ENCODE data around the gene MICOS13.

Gene MICOS13

DNA sequence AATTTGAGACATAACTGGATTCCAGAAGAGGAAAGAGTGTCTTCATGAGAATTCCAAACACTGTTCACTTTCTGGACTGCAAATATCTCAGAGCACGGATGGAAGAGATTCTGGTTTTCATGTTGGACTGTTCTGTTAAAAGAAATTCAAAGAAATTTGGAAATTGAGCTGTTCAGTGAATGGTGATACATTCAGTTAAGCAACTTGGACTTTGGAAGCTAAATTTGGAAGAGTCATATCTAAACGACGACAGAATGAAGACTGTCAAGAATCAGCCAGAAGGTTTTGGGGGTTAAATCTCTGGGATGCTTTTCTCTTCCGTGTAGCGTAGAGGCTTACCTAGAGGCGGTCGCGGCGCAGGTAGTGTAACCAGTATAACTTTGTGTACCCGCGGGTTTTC is 31.9 kb downstream of the MICOS13 start:
- TF ChIP-seq, protein P1, sequence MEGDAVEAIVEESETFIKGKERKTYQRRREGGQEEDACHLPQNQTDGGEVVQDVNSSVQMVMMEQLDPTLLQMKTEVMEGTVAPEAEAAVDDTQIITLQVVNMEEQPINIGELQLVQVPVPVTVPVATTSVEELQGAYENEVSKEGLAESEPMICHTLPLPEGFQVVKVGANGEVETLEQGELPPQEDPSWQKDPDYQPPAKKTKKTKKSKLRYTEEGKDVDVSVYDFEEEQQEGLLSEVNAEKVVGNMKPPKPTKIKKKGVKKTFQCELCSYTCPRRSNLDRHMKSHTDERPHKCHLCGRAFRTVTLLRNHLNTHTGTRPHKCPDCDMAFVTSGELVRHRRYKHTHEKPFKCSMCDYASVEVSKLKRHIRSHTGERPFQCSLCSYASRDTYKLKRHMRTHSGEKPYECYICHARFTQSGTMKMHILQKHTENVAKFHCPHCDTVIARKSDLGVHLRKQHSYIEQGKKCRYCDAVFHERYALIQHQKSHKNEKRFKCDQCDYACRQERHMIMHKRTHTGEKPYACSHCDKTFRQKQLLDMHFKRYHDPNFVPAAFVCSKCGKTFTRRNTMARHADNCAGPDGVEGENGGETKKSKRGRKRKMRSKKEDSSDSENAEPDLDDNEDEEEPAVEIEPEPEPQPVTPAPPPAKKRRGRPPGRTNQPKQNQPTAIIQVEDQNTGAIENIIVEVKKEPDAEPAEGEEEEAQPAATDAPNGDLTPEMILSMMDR (IDR thresholded peaks at IDR 0.05; ENCODE audit: insufficient read depth, low read depth, low read length, missing control alignments) = no peak
- DNase-seq (ENCODE audit: low read depth) = no peak
- H3K4me3 ChIP-seq (ENCODE audit: low read depth, low read length) = no peak overlapping the region

DNA sequence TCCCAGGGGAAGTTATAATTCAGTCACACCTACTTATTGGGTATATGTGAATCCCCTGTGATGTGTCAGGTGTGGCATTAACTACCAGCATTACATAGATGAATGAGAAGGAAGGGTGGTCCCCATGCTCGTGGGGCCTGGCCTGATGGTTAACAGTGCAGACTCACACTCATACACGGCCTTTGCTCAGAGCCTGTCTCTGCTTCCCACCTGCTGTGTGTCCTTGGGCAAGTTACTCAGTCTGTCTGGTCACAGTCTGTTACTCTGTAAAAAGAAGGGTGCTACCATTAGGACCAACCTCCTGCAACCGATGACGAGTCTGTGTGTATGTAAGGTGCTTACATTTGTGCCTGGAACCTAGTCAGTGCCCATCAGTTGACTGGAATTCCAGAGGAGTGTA is 33.6 kb downstream of the MICOS13 start:
- no peak overlapping the region for H3K4me3 ChIP-seq (ENCODE audit: low read depth, low read length)
- no peak for DNase-seq (ENCODE audit: low read depth)
- TF ChIP-seq, protein P1 (IDR thresholded peaks at IDR 0.05; ENCODE audit: insufficient read depth, low read depth, low read length, missing control alignments) = no peak

DNA sequence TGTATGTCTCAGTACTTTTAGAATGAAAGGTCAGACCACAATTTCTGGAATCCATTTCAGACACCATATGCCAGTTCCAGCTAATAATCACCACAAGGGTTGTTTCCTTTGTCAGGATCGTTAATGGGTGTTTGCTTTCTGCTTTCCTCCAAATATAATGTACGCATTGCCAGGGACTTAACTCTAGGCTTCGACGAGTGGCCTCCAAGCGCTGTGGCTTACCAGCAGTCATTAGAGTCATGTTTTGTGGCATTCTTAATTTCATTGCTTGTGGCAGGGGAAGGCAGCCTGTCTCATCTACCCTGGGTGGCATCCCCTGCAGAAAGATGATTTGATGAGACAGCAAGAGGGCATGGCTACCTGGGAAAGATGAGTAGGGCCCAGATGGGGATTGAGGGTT is 34.9 kb downstream of the MICOS13 start:
- no peak overlapping the region for H3K4me3 ChIP-seq (ENCODE audit: low read depth, low read length)
- TF ChIP-seq, protein P1 (IDR thresholded peaks at IDR 0.05; ENCODE audit: insufficient read depth, low read depth, low read length, missing control alignments) = no peak
- no peak for DNase-seq (ENCODE audit: low read depth)

DNA sequence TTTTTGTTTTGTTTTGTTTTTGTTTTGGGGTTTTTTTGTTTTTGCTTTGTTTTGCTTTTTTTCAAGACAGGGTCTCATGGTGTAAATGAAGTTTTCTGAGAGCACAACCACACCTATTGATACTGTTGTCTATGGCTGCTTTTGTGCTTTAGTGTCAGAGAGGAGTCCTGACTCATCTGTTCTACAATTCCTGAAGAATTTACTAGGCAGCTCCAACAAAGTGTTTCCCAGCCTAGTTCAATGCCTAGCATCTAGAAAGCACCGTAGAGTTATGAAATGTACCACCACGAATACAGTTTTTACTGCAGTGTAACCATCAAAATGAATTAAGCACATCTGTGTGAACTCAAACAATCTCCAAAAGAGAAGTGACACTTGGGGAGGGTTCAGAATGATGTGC is 36.3 kb downstream of the MICOS13 start:
- no peak overlapping the region for H3K4me3 ChIP-seq (ENCODE audit: low read depth, low read length)
- TF ChIP-seq, protein P1 (IDR thresholded peaks at IDR 0.05; ENCODE audit: insufficient read depth, low read depth, low read length, missing control alignments) = no peak
- DNase-seq (ENCODE audit: low read depth) = no peak

DNA sequence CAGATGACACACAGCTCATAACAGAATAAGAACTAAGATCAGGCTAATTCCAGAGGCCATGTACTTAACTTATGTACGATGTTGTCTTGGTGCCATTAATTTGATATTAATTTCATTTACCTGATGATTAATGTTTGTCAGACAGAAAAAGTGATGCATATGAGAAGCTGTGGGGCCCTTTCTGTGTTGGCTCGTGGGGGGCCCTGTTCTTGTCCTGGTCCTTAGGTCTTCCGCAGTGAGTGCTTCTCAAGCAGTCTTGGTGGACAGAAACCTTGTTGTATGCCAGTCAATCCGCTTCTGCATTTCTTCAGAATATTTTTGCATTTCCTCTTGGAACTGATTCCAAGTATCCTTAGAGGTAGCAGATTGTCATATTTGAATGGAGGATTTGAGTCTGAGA is 37.3 kb downstream of the MICOS13 start:
- H3K4me3 ChIP-seq (ENCODE audit: low read depth, low read length) = no peak overlapping the region
- TF ChIP-seq, protein P1 (IDR thresholded peaks at IDR 0.05; ENCODE audit: insufficient read depth, low read depth, low read length, missing control alignments) = no peak
- DNase-seq (ENCODE audit: low read depth) = no peak

DNA sequence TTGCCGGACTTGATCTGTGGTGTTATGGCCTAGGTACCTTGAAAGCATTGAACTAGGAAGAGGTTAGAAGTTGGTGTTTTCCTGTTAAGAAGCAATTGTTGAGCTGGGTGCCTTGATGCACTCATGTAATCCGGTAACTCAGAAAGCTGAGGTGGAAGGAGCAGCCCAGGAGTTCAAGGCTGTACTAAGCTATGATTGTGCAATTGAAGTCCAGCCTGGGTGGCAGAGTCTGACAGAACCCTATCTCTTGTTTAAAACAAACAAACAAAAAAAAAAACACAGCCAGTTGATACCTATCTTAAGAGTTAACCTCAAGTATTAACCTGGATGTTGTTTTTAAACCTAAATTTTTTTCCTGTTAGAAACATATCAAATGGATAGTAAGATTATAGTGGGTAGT is 38.1 kb downstream of the MICOS13 start:
- TF ChIP-seq, protein P1 (IDR thresholded peaks at IDR 0.05; ENCODE audit: insufficient read depth, low read depth, low read length, missing control alignments) = no peak

DNA sequence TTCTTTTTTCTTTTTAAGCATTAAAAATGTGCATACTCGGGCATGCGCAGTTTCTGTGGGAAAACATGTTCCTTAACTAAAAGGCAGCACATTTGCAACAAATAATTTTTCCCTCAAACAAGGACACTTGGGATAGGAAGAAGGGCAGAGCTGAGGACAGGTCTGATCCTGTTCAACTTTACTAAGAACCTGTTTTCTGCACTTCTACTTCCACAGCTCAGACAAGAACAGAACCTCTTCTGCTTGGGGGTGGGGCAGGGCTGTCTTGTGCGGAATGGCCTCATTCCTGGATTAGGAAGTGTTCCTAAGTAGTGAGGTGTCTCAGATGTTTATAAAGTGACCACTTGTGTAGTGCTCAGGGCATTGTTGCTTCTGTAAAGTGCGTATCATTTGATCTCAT is 39.1 kb downstream of the MICOS13 start:
- no peak for DNase-seq (ENCODE audit: low read depth)
- TF ChIP-seq, protein P1 (IDR thresholded peaks at IDR 0.05; ENCODE audit: insufficient read depth, low read depth, low read length, missing control alignments) = no peak
- no peak overlapping the region for H3K4me3 ChIP-seq (ENCODE audit: low read depth, low read length)

More for the DNA sequence above, 38.1 kb downstream of the MICOS13 start:
- no peak overlapping the region for H3K4me3 ChIP-seq (ENCODE audit: low read depth, low read length)
- DNase-seq (ENCODE audit: low read depth) = no peak
